ENCODE data around the gene CPPED1. TPM values are rescaled to one million over a fixed set of nuclear protein-coding genes. Genes with fewer than 3 reads are reported as not detected.
A peak's percentile ranks its signal among the peaks of the same experiment; 100 is the strongest.

CPPED1 gene
- total RNA-seq, 1 donor = 21.4 TPM

DNA sequence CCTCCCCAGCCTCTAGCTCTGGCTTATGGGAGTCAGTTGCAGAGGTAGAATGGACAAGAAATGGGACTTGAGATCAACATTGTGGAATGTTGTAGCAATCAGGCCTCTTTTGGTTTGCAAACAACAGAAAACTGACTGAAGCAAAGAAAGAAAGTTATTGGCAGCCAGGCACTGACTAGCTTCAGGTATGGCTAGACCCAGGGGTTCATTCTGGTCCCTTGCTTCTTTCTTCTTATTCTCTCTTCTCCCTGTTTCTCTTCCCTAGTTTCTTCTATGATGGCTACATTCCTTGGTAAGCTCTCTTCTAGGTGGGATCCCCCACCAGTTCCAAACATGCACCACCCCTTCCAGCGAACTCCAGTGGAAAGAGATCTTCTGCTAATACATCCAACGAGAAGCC lies 154.3 kb downstream of the CPPED1 start:
- Histone ChIP-seq H3K36me3 (ENCODE audit: insufficient read depth, low read length) (no peaks in the 10 kb centered on the region), H4K20me1 (ENCODE audit: insufficient read depth, low read length) (no peaks in the 10 kb centered on the region), H2AFZ (ENCODE audit: low read length) (no peak overlapping the region), H3K4me2 (ENCODE audit: insufficient read depth, low read length) (no peak overlapping the region), H3K9me3 (ENCODE audit: low read depth, low read length) (no peaks in the 10 kb centered on the region), H3K4me3 (ENCODE audit: insufficient read depth, low read length) (no peak overlapping the region), H3K4me1 (ENCODE audit: insufficient read depth, low read length) (peaks cover 13% of the 10 kb centered on the region), H3K79me2 (ENCODE audit: insufficient read depth, low read length) (no peaks in the 10 kb centered on the region), H3K27ac (ENCODE audit: low read depth, low read length) (no peak overlapping the region), H3K27me3 (ENCODE audit: insufficient read depth, low read length) (no peaks in the 10 kb centered on the region)
- TF ChIP-seq, protein P1, sequence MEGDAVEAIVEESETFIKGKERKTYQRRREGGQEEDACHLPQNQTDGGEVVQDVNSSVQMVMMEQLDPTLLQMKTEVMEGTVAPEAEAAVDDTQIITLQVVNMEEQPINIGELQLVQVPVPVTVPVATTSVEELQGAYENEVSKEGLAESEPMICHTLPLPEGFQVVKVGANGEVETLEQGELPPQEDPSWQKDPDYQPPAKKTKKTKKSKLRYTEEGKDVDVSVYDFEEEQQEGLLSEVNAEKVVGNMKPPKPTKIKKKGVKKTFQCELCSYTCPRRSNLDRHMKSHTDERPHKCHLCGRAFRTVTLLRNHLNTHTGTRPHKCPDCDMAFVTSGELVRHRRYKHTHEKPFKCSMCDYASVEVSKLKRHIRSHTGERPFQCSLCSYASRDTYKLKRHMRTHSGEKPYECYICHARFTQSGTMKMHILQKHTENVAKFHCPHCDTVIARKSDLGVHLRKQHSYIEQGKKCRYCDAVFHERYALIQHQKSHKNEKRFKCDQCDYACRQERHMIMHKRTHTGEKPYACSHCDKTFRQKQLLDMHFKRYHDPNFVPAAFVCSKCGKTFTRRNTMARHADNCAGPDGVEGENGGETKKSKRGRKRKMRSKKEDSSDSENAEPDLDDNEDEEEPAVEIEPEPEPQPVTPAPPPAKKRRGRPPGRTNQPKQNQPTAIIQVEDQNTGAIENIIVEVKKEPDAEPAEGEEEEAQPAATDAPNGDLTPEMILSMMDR (IDR thresholded peaks at IDR 0.05; ENCODE audit: extremely low read depth, low read depth, low read length) = no peak
- no peak for DNase-seq (ENCODE audit: insufficient read length, low spot score, missing footprints)

DNA sequence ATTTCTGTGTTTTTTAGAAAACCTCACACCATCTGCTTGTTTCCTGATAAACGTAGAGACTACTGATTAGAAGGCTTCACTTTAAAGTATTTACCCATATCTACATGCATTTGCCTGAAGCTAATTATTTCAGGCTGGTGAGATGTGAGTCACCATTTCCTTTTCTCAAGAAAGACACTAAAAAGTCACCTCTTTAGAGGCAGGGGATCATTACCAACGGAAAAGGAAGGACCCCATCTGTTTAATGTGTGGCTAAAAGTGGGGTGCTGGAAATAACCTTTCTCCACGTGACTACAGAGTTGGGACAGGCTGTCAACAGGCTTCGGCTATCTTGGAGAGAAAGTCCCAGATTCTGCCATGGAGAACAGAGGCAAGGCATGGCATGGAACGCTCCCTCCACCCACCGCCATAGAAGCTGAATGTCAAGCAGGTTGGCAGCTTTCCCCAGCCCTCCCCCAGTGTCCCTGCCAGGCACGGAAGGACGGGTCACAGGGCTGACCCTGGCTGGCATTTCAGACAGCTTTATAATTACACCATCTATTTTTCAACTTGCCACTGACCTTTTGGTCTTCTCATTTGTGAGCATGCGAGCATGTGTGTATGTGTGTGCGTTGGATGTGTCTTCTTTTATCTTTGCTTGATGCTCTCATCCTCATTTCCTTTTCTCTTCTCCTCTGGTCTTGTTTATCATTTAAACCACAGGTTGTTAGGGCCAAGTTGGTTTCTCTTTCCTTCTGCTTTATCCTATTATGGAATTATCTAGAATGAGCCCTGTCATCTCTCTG lies 157.0 kb downstream of the CPPED1 start:
- H3K27me3 ChIP-seq (ENCODE audit: insufficient read depth, low read length) = no peaks in the 10 kb centered on the region
- H3K27ac ChIP-seq (ENCODE audit: low read depth, low read length) = peak overlapping the region; percentile 32
- peak overlapping the region; percentile 38 for H3K4me2 ChIP-seq (ENCODE audit: insufficient read depth, low read length)
- H3K4me3 ChIP-seq (ENCODE audit: insufficient read depth, low read length) = no peak overlapping the region
- DNase-seq (ENCODE audit: insufficient read length, low spot score, missing footprints) = no peak
- H3K79me2 ChIP-seq (ENCODE audit: insufficient read depth, low read length) = no peaks in the 10 kb centered on the region
- H3K9me3 ChIP-seq (ENCODE audit: low read depth, low read length) = no peaks in the 10 kb centered on the region
- no peaks in the 10 kb centered on the region for H3K36me3 ChIP-seq (ENCODE audit: insufficient read depth, low read length)
- H2AFZ ChIP-seq (ENCODE audit: low read length) = peak overlapping the region; percentile 10
- TF ChIP-seq, protein P1 (IDR thresholded peaks at IDR 0.05; ENCODE audit: extremely low read depth, low read depth, low read length) = no peak
- no peaks in the 10 kb centered on the region for H4K20me1 ChIP-seq (ENCODE audit: insufficient read depth, low read length)
- peaks cover 22% of the 10 kb centered on the region for H3K4me1 ChIP-seq (ENCODE audit: insufficient read depth, low read length)

DNA sequence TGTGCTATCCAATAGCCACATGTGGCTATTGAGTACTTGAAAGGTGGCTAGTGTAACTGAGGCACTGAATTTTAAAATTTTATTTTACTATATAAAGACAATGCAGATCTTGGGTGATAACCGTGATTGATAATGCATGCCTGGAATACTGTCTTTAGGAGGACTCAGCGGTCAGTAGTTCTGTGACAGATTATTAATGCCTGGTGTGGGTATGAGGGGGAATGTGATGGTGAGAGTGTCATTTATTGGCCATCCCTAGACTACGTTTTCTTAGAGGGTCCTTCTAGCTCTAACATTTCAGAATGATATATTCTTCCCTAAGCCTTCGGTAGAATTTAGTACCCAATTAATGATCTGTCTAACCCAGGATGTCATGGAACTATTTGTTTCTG lies 157.6 kb downstream of the CPPED1 start:
- no peaks in the 10 kb centered on the region for H3K79me2 ChIP-seq (ENCODE audit: insufficient read depth, low read length)
- no peaks in the 10 kb centered on the region for H4K20me1 ChIP-seq (ENCODE audit: insufficient read depth, low read length)
- TF ChIP-seq, protein P1 (IDR thresholded peaks at IDR 0.05; ENCODE audit: extremely low read depth, low read depth, low read length) = no peak
- no peaks in the 10 kb centered on the region for H3K9me3 ChIP-seq (ENCODE audit: low read depth, low read length)
- H3K4me2 ChIP-seq (ENCODE audit: insufficient read depth, low read length) = no peak overlapping the region
- peak overlapping the region; percentile 32 for H3K27ac ChIP-seq (ENCODE audit: low read depth, low read length)
- H3K4me3 ChIP-seq (ENCODE audit: insufficient read depth, low read length) = no peak overlapping the region
- no peaks in the 10 kb centered on the region for H3K36me3 ChIP-seq (ENCODE audit: insufficient read depth, low read length)
- no peaks in the 10 kb centered on the region for H3K27me3 ChIP-seq (ENCODE audit: insufficient read depth, low read length)
- peak overlapping the region; percentile 7 for H2AFZ ChIP-seq (ENCODE audit: low read length)
- DNase-seq (ENCODE audit: insufficient read length, low spot score, missing footprints) = no peak
- H3K4me1 ChIP-seq (ENCODE audit: insufficient read depth, low read length) = peaks cover 22% of the 10 kb centered on the region

DNA sequence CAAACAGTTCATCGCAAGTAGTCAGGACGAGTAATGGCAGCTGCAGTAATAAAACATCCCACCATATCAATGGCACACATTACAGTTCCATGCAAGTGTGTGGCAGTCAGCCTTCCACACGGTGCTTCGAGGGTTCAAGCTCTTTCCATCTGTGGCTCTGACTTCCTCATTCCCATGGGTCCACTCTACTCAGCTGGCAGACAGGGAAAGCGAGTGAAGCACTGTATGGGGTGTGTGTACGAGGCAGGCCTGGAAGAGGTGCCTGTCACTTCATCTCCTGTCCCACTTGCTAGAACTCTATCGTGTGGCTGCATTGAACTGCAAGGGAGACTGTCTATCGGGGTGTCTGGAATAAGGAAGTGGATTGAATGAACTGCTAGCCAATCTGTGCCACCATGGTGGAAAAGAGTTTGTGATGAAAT lies 160.6 kb downstream of the CPPED1 start:
- no peak overlapping the region for H2AFZ ChIP-seq (ENCODE audit: low read length)
- H4K20me1 ChIP-seq (ENCODE audit: insufficient read depth, low read length) = no peaks in the 10 kb centered on the region
- H3K4me3 ChIP-seq (ENCODE audit: insufficient read depth, low read length) = no peak overlapping the region
- TF ChIP-seq, protein P1 (IDR thresholded peaks at IDR 0.05; ENCODE audit: extremely low read depth, low read depth, low read length) = no peak
- no peak overlapping the region for H3K4me2 ChIP-seq (ENCODE audit: insufficient read depth, low read length)
- H3K9me3 ChIP-seq (ENCODE audit: low read depth, low read length) = no peaks in the 10 kb centered on the region
- H3K27ac ChIP-seq (ENCODE audit: low read depth, low read length) = no peak overlapping the region
- DNase-seq (ENCODE audit: insufficient read length, low spot score, missing footprints) = no peak
- no peaks in the 10 kb centered on the region for H3K27me3 ChIP-seq (ENCODE audit: insufficient read depth, low read length)
- peaks cover 22% of the 10 kb centered on the region for H3K4me1 ChIP-seq (ENCODE audit: insufficient read depth, low read length)
- H3K79me2 ChIP-seq (ENCODE audit: insufficient read depth, low read length) = no peaks in the 10 kb centered on the region
- H3K36me3 ChIP-seq (ENCODE audit: insufficient read depth, low read length) = no peaks in the 10 kb centered on the region
